WTC11 (cell line): Measurements from ENCODE around the gene NET1. TPM values are rescaled to one million over a fixed set of nuclear protein-coding genes. Genes with fewer than 3 reads are reported as not detected.
A peak's percentile ranks its signal among the peaks of the same experiment; 100 is the strongest.

ENCODE experiments used
- ATAC-seq: fragments of 200-7000 bp; cut with Tn5 transposase; 2 replicates; pipeline ENCODE4 v1.10.0; 2021; ENCODE audit warnings: mild to moderate bottlenecking, moderate library complexity
- CTCF ChIA-PET: fragments of 300-600 bp; sonication (Branson Sonifier 250); formaldehyde crosslinking; loops from one replicate; lab custom pipeline; 2021; ENCODE audit warnings: antibody characterized with exemption; lab: Charles Lee
- POLR2A ChIA-PET: fragments of 350-600 bp; sonication (Branson Sonifier 250); formaldehyde crosslinking; loops from one replicate; lab custom pipeline; 2021; ENCODE audit warnings: antibody characterized with exemption; lab: Charles Lee
- DNase-seq: peaks from one replicate; pipeline ENCODE4 v3.0.0; 2021; ENCODE audit warnings: low spot score
- H3K27ac Mint-ChIP-seq: 2 replicates; pipeline ENCODE4 v1.8.0; 2021; ENCODE audit warnings: mixed read lengths
- H3K27me3 Mint-ChIP-seq: 2 replicates; pipeline ENCODE4 v1.8.0; 2021; ENCODE audit warnings: low read depth, mild to moderate bottlenecking, moderate library complexity, mixed read lengths
- H3K36me3 Mint-ChIP-seq: 2 replicates; pipeline ENCODE4 v1.8.0; 2021; ENCODE audit warnings: mixed read lengths
- H3K4me1 Mint-ChIP-seq: 2 replicates; pipeline ENCODE4 v1.8.0; 2022; ENCODE audit warnings: mixed read lengths
- H3K4me3 Mint-ChIP-seq: 2 replicates; pipeline ENCODE4 v1.8.0; 2021; ENCODE audit warnings: mild to moderate bottlenecking, moderate library complexity, mixed read lengths
- H3K9me3 Mint-ChIP-seq: 2 replicates; pipeline ENCODE4 v1.8.0; 2021; ENCODE audit warnings: mixed read lengths
- ARID4B ChIP-seq: sonication (generic); formaldehyde crosslinking; IDR thresholded peaks from 2 replicates; pipeline ENCODE4 v1.8.0; 2023; ENCODE audit warnings: missing genetic modification reagents, mild to moderate bottlenecking, borderline replicate concordance
- ATF3 ChIP-seq: sonication (generic); formaldehyde crosslinking; conservative IDR thresholded peaks from 2 replicates; pipeline ENCODE4 v1.8.1; 2022; ENCODE audit warnings: mild to moderate bottlenecking, missing genetic modification reagents
- CTCF ChIP-seq: fragments of 200-600 bp; IDR thresholded peaks from 2 replicates; pipeline ENCODE4 v1.8.0; 2022; ENCODE audit warnings: antibody characterized with exemption
- HMGXB4 ChIP-seq: sonication (generic); formaldehyde crosslinking; IDR thresholded peaks from 2 replicates; pipeline ENCODE4 v1.8.1; 2023; ENCODE audit warnings: mild to moderate bottlenecking, moderate library complexity, missing genetic modification reagents
- MXD4 ChIP-seq: fragments of 250-450 bp; sonication (Bioruptor Pico); IDR thresholded peaks from 2 replicates; pipeline ENCODE4 v1.8.0; 2021; ENCODE audit warnings: mild to moderate bottlenecking, moderate library complexity, borderline replicate concordance
- TEAD1 ChIP-seq: sonication (generic); formaldehyde crosslinking; IDR thresholded peaks from 2 replicates; pipeline ENCODE4 v1.8.0; 2022; ENCODE audit warnings: mild to moderate bottlenecking, missing genetic modification reagents
- USF2 ChIP-seq: sonication (generic); formaldehyde crosslinking; IDR thresholded peaks from 2 replicates; pipeline ENCODE4 v1.8.1; 2023; ENCODE audit warnings: mild to moderate bottlenecking, missing genetic modification reagents, moderate library complexity
- ZNF232 ChIP-seq: sonication (generic); formaldehyde crosslinking; IDR thresholded peaks from 2 replicates; pipeline ENCODE4 v1.8.0; 2022; ENCODE audit warnings: mild to moderate bottlenecking, missing genetic modification reagents
- ZNF512 ChIP-seq: sonication (generic); formaldehyde crosslinking; IDR thresholded peaks from 2 replicates; pipeline ENCODE4 v1.8.1; 2022; ENCODE audit warnings: missing genetic modification reagents, borderline replicate concordance
- ZNF532 ChIP-seq: fragments of 250-450 bp; sonication (Bioruptor Pico); IDR thresholded peaks from 2 replicates; pipeline ENCODE4 v1.9.0; 2021; ENCODE audit warnings: mild to moderate bottlenecking, borderline replicate concordance
- total RNA-seq: library from RNA; stranded (reverse); gene quantifications from 3 replicates; pipeline ENCODE4 v1.2.3, GENCODE V29; 2021

Gene NET1
- total RNA-seq, 1 experiment from 2014 or later: 85.4 TPM

- TF ChIP-seq ZNF532 (CRISPR knock-in tag) (no peak), ZNF512 (CRISPR knock-in tag) (no peak)
Observed at GRCh38 chr10:5433182-5433581, 20.8 kb downstream of the NET1 start (continued).

GRCh38 chr10:5434017-5434753 lies 21.8 kb downstream of the NET1 start:
- CTCF ChIA-PET: interaction anchor here (0.6 to 2.0 kb wide), 19 partner anchors 8 to 1939 kb away, joined by 3 to 19 read pairs (median 4); no protein-coding TSS in a partner anchor
- TF ChIP-seq ZNF232 (CRISPR knock-in tag) (no peak), CTCF (peak; percentile 28; the same call in 1 of the 2 replicates)
- TF ChIP-seq, all 79 proteins: peak for 1
- ATAC-seq (peak; percentile 81), DNase-seq (no peak)
- Mint-ChIP-seq H3K4me3 (no peak overlapping the region), H3K4me1 (peaks cover 10% of the 10 kb centered on the region), H3K27me3 (no peaks in the 10 kb centered on the region), H3K36me3 (peaks cover 27% of the 10 kb centered on the region), H3K27ac (peak overlapping the region; percentile 69; the same call in 1 of the 2 replicates), H3K9me3 (peaks cover 9% of the 10 kb centered on the region)
- POLR2A ChIA-PET: no interaction called here

GRCh38 chr10:5435328-5435727 lies 23.0 kb downstream of the NET1 start:
- CTCF ChIA-PET: interaction anchor here (0.6 to 2.1 kb wide), 5 partner anchors 11 to 256 kb away, joined by 3 to 9 read pairs (median 4); no protein-coding TSS in a partner anchor
- no peak for ATAC-seq
- DNase-seq: no peak
- Mint-ChIP-seq H3K27ac (no peak overlapping the region), H3K4me3 (no peak overlapping the region), H3K27me3 (no peaks in the 10 kb centered on the region), H3K36me3 (peaks cover 17% of the 10 kb centered on the region), H3K4me1 (peaks cover 10% of the 10 kb centered on the region), H3K9me3 (peaks cover 9% of the 10 kb centered on the region)
- POLR2A ChIA-PET: no interaction called here
- TF ChIP-seq ATF3 (no peak), USF2 (no peak), HMGXB4 (CRISPR knock-in tag) (no peak), MXD4 (CRISPR knock-in tag) (no peak), TEAD1 (CRISPR knock-in tag) (no peak), ARID4B (no peak)
